K562 (cell line): ENCODE data around the gene BCAS4. TPM values are rescaled to one million over a fixed set of nuclear protein-coding genes. Genes with fewer than 3 reads are reported as not detected.

Experiments
- ATAC-seq: fragments of 200-7000 bp; cut with Tn5 transposase; 3 replicates; pipeline ENCODE4 v1.9.1; 2020; ENCODE audit warnings: moderate library complexity
- BruUV-seq: library from RNA; stranded (reverse); fragments of 400-500 nt; replicated peaks from 2 replicates; lab custom pipeline; 2021; lab: Mats Ljungman, UMichigan
- CTCF ChIA-PET: fragments of 300-600 bp; formaldehyde crosslinking; extraction: SDS; loops from one replicate; lab custom pipeline; 2021; ENCODE audit warnings: low intra/inter-chr PET ratio; lab: Yijun Ruan, JAX
- POLR2A ChIA-PET: fragments of 300-600, 350-650 bp; sonication (Branson Sonifier 250); formaldehyde crosslinking; extraction: SDS; loops from one replicate; lab custom pipeline; 2021; ENCODE audit warnings: antibody characterized with exemption, inconsistent platforms; lab: Yijun Ruan, JAX
- DNase-seq, 4 experiments: peaks; one replicate each; pipeline versions ENCODE4 v3.0.0 to v3.0.0-alpha.2; 2011 to 2018; ENCODE audit warnings: low spot score in 3 of 4, mixed read lengths in 3 of 4; ENCODE audit errors: extremely low read depth in 1 of 4
- FAIRE-seq: peaks from 2 replicates; lab custom pipeline; 2011; peaks lifted over from hg19 to GRCh38; lab: Jason Lieb, UNC
- H2AFZ ChIP-seq: 2 replicates; pipeline ENCODE4 v1.6.0; 2011; ENCODE audit warnings: low read depth, low read length, control low read depth, inconsistent platforms
- H3K27ac ChIP-seq: fragments of 200-600 bp; 3 replicates; pipeline ENCODE4 v1.8.0; 2011; ENCODE audit warnings: low read depth, mild to moderate bottlenecking, control low read depth, inconsistent platforms, low read length, moderate library complexity, mixed read lengths; ENCODE audit errors: extremely low read depth
- H3K27me3 ChIP-seq, 2 experiments: fragments of 300-600 bp in 1 of 2; 2 replicates in 1 of 2; 3 replicates in 1 of 2; pipeline versions ENCODE4 v1.6.0 to v1.8.0; 2011; ENCODE audit warnings: inconsistent platforms in 2 of 2, low read length in 2 of 2, mild to moderate bottlenecking in 1 of 2, mixed read lengths in 1 of 2, moderate library complexity in 1 of 2; ENCODE audit not compliant: control insufficient read depth in 2 of 2, insufficient read depth in 2 of 2
- H3K36me3 ChIP-seq: fragments of 300-600 bp; 3 replicates; pipeline ENCODE4 v1.8.0; 2011; ENCODE audit warnings: mild to moderate bottlenecking, low read length, inconsistent platforms; ENCODE audit not compliant: control insufficient read depth, insufficient read depth
- H3K4me1 ChIP-seq, 2 experiments: fragments of 200-600 bp in 1 of 2; replicated peaks in 1 of 2; 2 replicates in 1 of 2; 3 replicates in 1 of 2; pipeline versions ENCODE4 v1.5.1 to v1.8.0; 2011; ENCODE audit warnings: inconsistent platforms in 2 of 2, low read length in 2 of 2, mild to moderate bottlenecking in 1 of 2, mixed read lengths in 1 of 2, moderate library complexity in 1 of 2; ENCODE audit not compliant: control insufficient read depth in 2 of 2, insufficient read depth in 2 of 2
- H3K4me2 ChIP-seq: 2 replicates; pipeline ENCODE4 v1.6.1; 2011; ENCODE audit warnings: low read length, control low read depth, inconsistent platforms, mixed read lengths; ENCODE audit not compliant: insufficient read depth
- H3K4me3 ChIP-seq: fragments of 200-600 bp; sonication (generic), shearing (Covaris generic); 2 replicates; pipeline ENCODE4 v1.5.1; 2016; ENCODE audit warnings: control low read depth, inconsistent platforms
- H3K79me2 ChIP-seq: fragments of 200-600 bp; 3 replicates; pipeline ENCODE4 v1.8.0; 2011; ENCODE audit warnings: low read length, inconsistent platforms; ENCODE audit not compliant: control insufficient read depth, insufficient read depth
- H3K9ac ChIP-seq, 2 experiments: 2 replicates each; pipeline versions ENCODE4 v1.6.0 to v1.6.1; 2011; ENCODE audit warnings: low read depth in 2 of 2, low read length in 2 of 2, control low read depth in 1 of 2, inconsistent platforms in 1 of 2, mild to moderate bottlenecking in 1 of 2, mixed read lengths in 1 of 2; ENCODE audit not compliant: insufficient read depth in 1 of 2
- H3K9me1 ChIP-seq: one replicate; pipeline ENCODE4 v1.6.0; 2011; ENCODE audit warnings: inconsistent platforms, mild to moderate bottlenecking, low read length, moderate library complexity; ENCODE audit not compliant: control insufficient read depth, insufficient read depth
- H3K9me3 ChIP-seq: replicated peaks from 2 replicates; pipeline ENCODE4 v1.5.1; 2011; ENCODE audit warnings: low read depth, low read length, inconsistent platforms; ENCODE audit not compliant: control insufficient read depth, insufficient read depth
- H4K20me1 ChIP-seq: replicated peaks from 2 replicates; pipeline ENCODE4 v1.6.1; 2011; ENCODE audit warnings: low read length, inconsistent platforms, mixed read lengths; ENCODE audit not compliant: control insufficient read depth, insufficient read depth
- C11orf30 ChIP-seq: fragments of 450-650 bp; IDR thresholded peaks from 2 replicates; pipeline ENCODE4 v1.6.1; 2016; ENCODE audit warnings: low read depth, mild to moderate bottlenecking
- STAT5A ChIP-seq: IDR thresholded peaks from 2 replicates; pipeline ENCODE4 v1.6.1; 2012; ENCODE audit warnings: low read length, inconsistent platforms, borderline replicate concordance
- ZNF224 ChIP-seq: sonication (generic); formaldehyde crosslinking; IDR thresholded peaks from 2 replicates; pipeline ENCODE4 v1.8.0; 2022; ENCODE audit warnings: mild to moderate bottlenecking, missing genetic modification reagents
- ZNF316 ChIP-seq: fragments of 450-650 bp; IDR thresholded peaks from 2 replicates; pipeline ENCODE4 v1.6.1; 2016
- WGBS: fragments of 100-300 bp; shearing (Covaris generic); methylation state at CpG from one replicate; pipeline ENCODE4 v1.1.6; 2016; ENCODE audit warnings: low coverage, mixed read lengths; ENCODE audit not compliant: insufficient coverage; ENCODE audit errors: missing lambda C conversion rate; 5-methylcytosine and 5-hydroxymethylcytosine counted together
- in situ Hi-C: fragments of 300-500 bp; cut with MboI; formaldehyde crosslinking; loops from 4 replicates; pipeline ENCODE4 v1.15.0; 2018; ENCODE audit warnings: inconsistent platforms, mixed read lengths
- intact Hi-C: fragments of 100-400 bp; cut with micrococcal nuclease; formaldehyde crosslinking; loops from 2 replicates; pipeline ENCODE4 v1.14.2; 2022
- polyA plus RNA-seq, 8 experiments: library from polyadenylated mRNA; depleted of rRNA in 4 of 8; stranded (reverse) in 5 of 8; unstranded in 3 of 8; fragments of >200 nt; fragmentation: Nextera tagmentation in 2 of 8; fragmentation: Illumina TruSeq in 1 of 8; extraction: Ambion mirVana in 2 of 8; extraction: Trizol in 1 of 8; gene quantifications; 2 replicates each; pipeline versions ENCODE4 v1.2.1 to v1.2.3, GENCODE V29; 2011 to 2014; ENCODE audit warnings: inconsistent platforms in 1 of 8, missing spikeins in 1 of 8
- total RNA-seq, 7 experiments: library from RNA; depleted of rRNA in 6 of 7; stranded (reverse); fragments of >200 nt in 6 of 7; fragmentation: Illumina TruSeq in 2 of 7; extraction: Trizol in 2 of 7; gene quantifications; 2 replicates each; pipeline versions ENCODE4 v1.2.1 to v1.2.3, GENCODE V29; 2011 to 2021; ENCODE audit warnings: low replicate concordance in 1 of 7
- TF ChIP-seq, protein P1 (sequence below): fragments of 450-650 bp; formaldehyde crosslinking; IDR thresholded peaks from 2 replicates; pipeline ENCODE4 v1.4.0; 2020; ENCODE audit warnings: mild to moderate bottlenecking, mixed read lengths
- TF ChIP-seq, protein P2 (sequence below), 3 experiments: fragments of 200-800 bp in 1 of 3; fragments of 250-450 bp in 1 of 3; fragments of 450-650 bp in 1 of 3; sonication (Bioruptor Pico) in 1 of 3; sonication (Bioruptor generic) in 1 of 3; formaldehyde crosslinking in 1 of 3; IDR thresholded peaks; 2 replicates each; pipeline versions ENCODE4 v1.6.1 to v1.8.0; 2016 to 2022; ENCODE audit warnings: mild to moderate bottlenecking in 2 of 3, missing genetic modification characterization in 2 of 3, missing compliant biosample characterization in 1 of 3, moderate library complexity in 1 of 3

Gene BCAS4
- total and polyA plus RNA-seq, 9 of the 15 experiments (the other 6 are each of a cell fraction or from before 2014, with no cell fraction given), result 0.15 to 2.3 (median 0.47) TPM

DNA sequence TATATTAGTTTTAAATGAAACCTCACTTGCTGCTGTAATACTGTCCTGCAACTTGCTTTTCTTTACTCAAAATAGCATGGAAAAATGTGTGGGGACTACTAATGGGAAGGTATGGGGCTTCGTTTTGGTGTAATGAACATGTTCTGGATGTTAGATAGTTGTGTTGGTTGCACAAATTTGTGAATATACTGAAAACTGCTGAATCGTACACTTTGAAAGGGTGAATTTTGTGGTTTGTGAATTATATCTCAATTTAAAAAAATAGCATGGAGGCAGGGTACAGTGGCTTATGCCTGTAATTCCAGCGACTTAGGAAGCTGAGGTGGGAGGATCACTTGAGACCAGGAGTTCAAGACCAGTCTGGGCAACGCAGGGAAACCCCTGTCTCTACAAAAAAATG lies 2.3 kb downstream of the BCAS4 start:
- Histone ChIP-seq H3K4me1 (peaks cover 0 to 15% of the 10 kb centered on the region in 2 experiments; a peak in 3 of 5 replicates), H3K27ac (no peak overlapping the region), H3K4me3 (no peak overlapping the region), H3K27me3 (peaks cover 4 to 21% of the 10 kb centered on the region in 2 experiments; a peak in 3 of 5 replicates), H3K79me2 (no peaks in the 10 kb centered on the region), H2AFZ (no peak overlapping the region), H3K9ac (no peak overlapping the region), H3K36me3 (no peaks in the 10 kb centered on the region), H3K9me3 (no peaks in the 10 kb centered on the region), H4K20me1 (no peaks in the 10 kb centered on the region), H3K4me2 (no peak overlapping the region), H3K9me1 (no peaks in the 10 kb centered on the region)
- BruUV-seq, result no TSS peak
- WGBS, result 34% methylated on average over 4 of the region's 4 CpGs
- DNase-seq (no peak), FAIRE-seq (no peak), ATAC-seq (no peak)
- in situ Hi-C loops (loop anchor here (10.0 kb wide), 1 partner anchor 508 kb away; no protein-coding TSS in a partner anchor), intact Hi-C loops (loop anchor here (10.0 kb wide), 2 partner anchors 508 to 612 kb away; no protein-coding TSS in a partner anchor)
- CTCF ChIA-PET, result no interaction called here
- TF ChIP-seq STAT5A (no peak), ZNF224 (CRISPR knock-in tag) (no peak), C11orf30 (peak; percentile 34; the same call in 1 of the 2 replicates), ZNF316 (peak; percentile 71)
- TF ChIP-seq, protein P1, sequence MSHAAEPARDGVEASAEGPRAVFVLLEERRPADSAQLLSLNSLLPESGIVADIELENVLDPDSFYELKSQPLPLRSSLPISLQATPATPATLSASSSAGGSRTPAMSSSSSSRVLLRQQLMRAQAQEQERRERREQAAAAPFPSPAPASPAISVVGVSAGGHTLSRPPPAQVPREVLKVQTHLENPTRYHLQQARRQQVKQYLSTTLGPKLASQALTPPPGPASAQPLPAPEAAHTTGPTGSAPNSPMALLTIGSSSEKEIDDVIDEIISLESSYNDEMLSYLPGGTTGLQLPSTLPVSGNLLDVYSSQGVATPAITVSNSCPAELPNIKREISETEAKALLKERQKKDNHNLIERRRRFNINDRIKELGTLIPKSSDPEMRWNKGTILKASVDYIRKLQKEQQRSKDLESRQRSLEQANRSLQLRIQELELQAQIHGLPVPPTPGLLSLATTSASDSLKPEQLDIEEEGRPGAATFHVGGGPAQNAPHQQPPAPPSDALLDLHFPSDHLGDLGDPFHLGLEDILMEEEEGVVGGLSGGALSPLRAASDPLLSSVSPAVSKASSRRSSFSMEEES (CRISPR knock-in tag), result no peak
- TF ChIP-seq, protein P2, sequence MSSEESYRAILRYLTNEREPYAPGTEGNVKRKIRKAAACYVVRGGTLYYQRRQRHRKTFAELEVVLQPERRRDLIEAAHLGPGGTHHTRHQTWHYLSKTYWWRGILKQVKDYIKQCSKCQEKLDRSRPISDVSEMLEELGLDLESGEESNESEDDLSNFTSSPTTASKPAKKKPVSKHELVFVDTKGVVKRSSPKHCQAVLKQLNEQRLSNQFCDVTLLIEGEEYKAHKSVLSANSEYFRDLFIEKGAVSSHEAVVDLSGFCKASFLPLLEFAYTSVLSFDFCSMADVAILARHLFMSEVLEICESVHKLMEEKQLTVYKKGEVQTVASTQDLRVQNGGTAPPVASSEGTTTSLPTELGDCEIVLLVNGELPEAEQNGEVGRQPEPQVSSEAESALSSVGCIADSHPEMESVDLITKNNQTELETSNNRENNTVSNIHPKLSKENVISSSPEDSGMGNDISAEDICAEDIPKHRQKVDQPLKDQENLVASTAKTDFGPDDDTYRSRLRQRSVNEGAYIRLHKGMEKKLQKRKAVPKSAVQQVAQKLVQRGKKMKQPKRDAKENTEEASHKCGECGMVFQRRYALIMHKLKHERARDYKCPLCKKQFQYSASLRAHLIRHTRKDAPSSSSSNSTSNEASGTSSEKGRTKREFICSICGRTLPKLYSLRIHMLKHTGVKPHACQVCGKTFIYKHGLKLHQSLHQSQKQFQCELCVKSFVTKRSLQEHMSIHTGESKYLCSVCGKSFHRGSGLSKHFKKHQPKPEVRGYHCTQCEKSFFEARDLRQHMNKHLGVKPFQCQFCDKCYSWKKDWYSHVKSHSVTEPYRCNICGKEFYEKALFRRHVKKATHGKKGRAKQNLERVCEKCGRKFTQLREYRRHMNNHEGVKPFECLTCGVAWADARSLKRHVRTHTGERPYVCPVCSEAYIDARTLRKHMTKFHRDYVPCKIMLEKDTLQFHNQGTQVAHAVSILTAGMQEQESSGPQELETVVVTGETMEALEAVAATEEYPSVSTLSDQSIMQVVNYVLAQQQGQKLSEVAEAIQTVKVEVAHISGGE (CRISPR knock-in tag; IDR thresholded peaks at IDR 0.05), result peak in 1 of 3 experiments; percentile 84; a peak in 1 of 6 replicates
- POLR2A ChIA-PET, result no interaction called here
